ENCODE measurements around the gene FIGNL1.
"Not testable (repeated sequence)": the region's sequence is repeated elsewhere in the genome, so short reads cannot be mapped to it uniquely, and the experiment has no call there.

FIGNL1 gene

DNA sequence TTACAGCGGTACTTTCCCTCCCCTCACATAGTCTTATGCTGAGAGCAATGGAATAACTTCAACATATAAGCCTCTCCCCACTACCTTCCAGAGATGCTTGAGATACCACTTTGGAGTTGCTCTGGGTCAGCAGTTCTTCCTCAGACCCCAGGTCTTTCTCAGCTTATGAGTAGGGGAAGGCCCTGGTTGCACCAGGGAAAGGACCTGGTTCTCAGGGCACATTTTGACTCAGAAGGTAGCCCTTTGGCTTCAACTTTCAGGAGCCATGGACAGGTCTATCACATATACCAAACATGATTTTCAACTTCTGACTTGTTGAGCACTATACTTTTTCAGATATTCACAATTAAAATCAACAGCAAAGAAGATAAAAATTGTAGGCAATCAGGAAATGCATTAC is 11.5 kb upstream of the FIGNL1 start:
- Histone ChIP-seq H3K9ac (ENCODE audit: low read length) (no peak overlapping the region), H3K4me3 (ENCODE audit: low read depth, low read length, poor library complexity, severe bottlenecking) (no peak overlapping the region), H3K27ac (ENCODE audit: low read depth, low read length, poor library complexity, severe bottlenecking) (no peak overlapping the region), H3K27me3 (ENCODE audit: insufficient read depth, low read length) (no peaks in the 10 kb centered on the region), H4K20me1 (ENCODE audit: insufficient read depth, low read length) (no peaks in the 10 kb centered on the region), H3K4me1 (ENCODE audit: insufficient read depth, low read length, severe bottlenecking) (no peaks in the 10 kb centered on the region), H3K4me2 (ENCODE audit: low read length) (no peak overlapping the region), H2AFZ (ENCODE audit: low read length) (no peak overlapping the region), H3K9me2 (ENCODE audit: low read depth, low read length) (no peaks in the 10 kb centered on the region), H3K36me3 (ENCODE audit: insufficient read depth, low read length) (no peaks in the 10 kb centered on the region), H3K79me2 (ENCODE audit: insufficient read depth, low read length) (no peaks in the 10 kb centered on the region), H3K9me3 (ENCODE audit: low read length) (no peaks in the 10 kb centered on the region), H3F3A (ENCODE audit: insufficient read depth, low read length) (no peaks in the 10 kb centered on the region)
- TF ChIP-seq EZH2 (IDR thresholded peaks at IDR 0.05; ENCODE audit: borderline replicate concordance, low read length) (no peak), CTCF (IDR thresholded peaks at IDR 0.05; ENCODE audit: low read length) (no peak)

DNA sequence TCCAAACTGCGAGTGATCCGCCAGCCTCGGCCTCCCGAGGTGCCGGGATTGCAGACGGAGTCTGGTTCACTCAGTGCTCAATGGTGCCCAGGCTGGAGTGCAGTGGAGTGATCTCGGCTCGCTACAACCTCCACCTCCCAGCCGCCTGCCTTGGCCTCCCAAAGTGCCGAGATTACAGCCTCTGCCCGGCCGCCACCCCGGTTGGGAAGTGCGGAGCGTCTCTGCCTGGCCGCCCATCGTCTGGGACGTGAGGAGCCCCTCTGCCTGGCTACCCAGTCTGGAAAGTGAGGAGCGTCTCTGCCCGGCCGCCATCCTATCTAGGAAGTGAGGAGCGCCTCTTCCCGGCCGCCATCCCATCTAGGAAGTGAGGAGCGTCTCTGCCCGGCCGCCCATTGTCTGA is 9.0 kb upstream of the FIGNL1 start:
- not testable (repeated sequence) for H3K4me2 ChIP-seq (ENCODE audit: low read length); H3K36me3 ChIP-seq (ENCODE audit: insufficient read depth, low read length); H3K27me3 ChIP-seq (ENCODE audit: insufficient read depth, low read length)

GRCh38 chr7:50458651-50459050 is 8.5 kb upstream of the FIGNL1 start:
- H3K79me2 ChIP-seq (ENCODE audit: insufficient read depth, low read length); H3K36me3 ChIP-seq (ENCODE audit: insufficient read depth, low read length); H3K27ac ChIP-seq (ENCODE audit: low read depth, low read length, poor library complexity, severe bottlenecking); H3F3A ChIP-seq (ENCODE audit: insufficient read depth, low read length); H3K9ac ChIP-seq (ENCODE audit: low read length); H3K9me2 ChIP-seq (ENCODE audit: low read depth, low read length); H3K4me2 ChIP-seq (ENCODE audit: low read length); H4K20me1 ChIP-seq (ENCODE audit: insufficient read depth, low read length); H3K27me3 ChIP-seq (ENCODE audit: insufficient read depth, low read length); H3K4me1 ChIP-seq (ENCODE audit: insufficient read depth, low read length, severe bottlenecking); H2AFZ ChIP-seq (ENCODE audit: low read length); H3K4me3 ChIP-seq (ENCODE audit: low read depth, low read length, poor library complexity, severe bottlenecking); H3K9me3 ChIP-seq (ENCODE audit: low read length): not testable (repeated sequence)

More for the DNA sequence above, 9.0 kb upstream of the FIGNL1 start:
- H3K4me3 ChIP-seq (ENCODE audit: low read depth, low read length, poor library complexity, severe bottlenecking); H3K9me2 ChIP-seq (ENCODE audit: low read depth, low read length); H4K20me1 ChIP-seq (ENCODE audit: insufficient read depth, low read length); H3K9ac ChIP-seq (ENCODE audit: low read length); H3K9me3 ChIP-seq (ENCODE audit: low read length); H2AFZ ChIP-seq (ENCODE audit: low read length); H3K79me2 ChIP-seq (ENCODE audit: insufficient read depth, low read length); H3K27ac ChIP-seq (ENCODE audit: low read depth, low read length, poor library complexity, severe bottlenecking); H3K4me1 ChIP-seq (ENCODE audit: insufficient read depth, low read length, severe bottlenecking); H3F3A ChIP-seq (ENCODE audit: insufficient read depth, low read length): not testable (repeated sequence)

GRCh38 chr7:50456371-50457123 is 6.4 kb upstream of the FIGNL1 start:
- peaks cover 9% of the 10 kb centered on the region for H3K4me1 ChIP-seq (ENCODE audit: insufficient read depth, low read length, severe bottlenecking)

More at GRCh38 chr7:50456371-50457123, 6.4 kb upstream of the FIGNL1 start:
- no peak overlapping the region for H3K4me3 ChIP-seq (ENCODE audit: low read depth, low read length, poor library complexity, severe bottlenecking)
- H3K9me3 ChIP-seq (ENCODE audit: low read length) = no peaks in the 10 kb centered on the region
- H3K9ac ChIP-seq (ENCODE audit: low read length) = no peak overlapping the region
- no peaks in the 10 kb centered on the region for H3K79me2 ChIP-seq (ENCODE audit: insufficient read depth, low read length)
- no peak overlapping the region for H3K4me2 ChIP-seq (ENCODE audit: low read length)
- H4K20me1 ChIP-seq (ENCODE audit: insufficient read depth, low read length) = no peaks in the 10 kb centered on the region
- TF ChIP-seq EZH2 (IDR thresholded peaks at IDR 0.05; ENCODE audit: borderline replicate concordance, low read length) (no peak), CTCF (IDR thresholded peaks at IDR 0.05; ENCODE audit: low read length) (no peak)
- no peaks in the 10 kb centered on the region; the same call in 1 of the 2 replicates for H3K27me3 ChIP-seq (ENCODE audit: insufficient read depth, low read length)
- no peaks in the 10 kb centered on the region for H3K9me2 ChIP-seq (ENCODE audit: low read depth, low read length)
- H3F3A ChIP-seq (ENCODE audit: insufficient read depth, low read length) = no peaks in the 10 kb centered on the region
- no peak overlapping the region for H2AFZ ChIP-seq (ENCODE audit: low read length)
- H3K36me3 ChIP-seq (ENCODE audit: insufficient read depth, low read length) = no peaks in the 10 kb centered on the region
- no peak overlapping the region for H3K27ac ChIP-seq (ENCODE audit: low read depth, low read length, poor library complexity, severe bottlenecking)
